K562 (cell line): ENCODE measurements around the gene GRK1. TPM values are rescaled to one million over a fixed set of nuclear protein-coding genes. Genes with fewer than 3 reads are reported as not detected.

Experiments used
- ATAC-seq: fragments of 200-7000 bp; cut with Tn5 transposase; 3 replicates; pipeline ENCODE4 v1.9.1; 2020; ENCODE audit warnings: moderate library complexity
- BruUV-seq: library from RNA; stranded (reverse); fragments of 400-500 nt; replicated peaks from 2 replicates; lab custom pipeline; 2021; lab: Mats Ljungman, UMichigan
- CTCF ChIA-PET: fragments of 300-600 bp; formaldehyde crosslinking; extraction: SDS; loops from one replicate; lab custom pipeline; 2021; ENCODE audit warnings: low intra/inter-chr PET ratio; lab: Yijun Ruan, JAX
- POLR2A ChIA-PET: fragments of 300-600, 350-650 bp; sonication (Branson Sonifier 250); formaldehyde crosslinking; extraction: SDS; loops from one replicate; lab custom pipeline; 2021; ENCODE audit warnings: antibody characterized with exemption, inconsistent platforms; lab: Yijun Ruan, JAX
- DNase-seq, 4 experiments: peaks; one replicate each; pipeline versions ENCODE4 v3.0.0 to v3.0.0-alpha.2; 2011 to 2018; ENCODE audit warnings: low spot score in 3 of 4, mixed read lengths in 3 of 4; ENCODE audit errors: extremely low read depth in 1 of 4
- FAIRE-seq: peaks from 2 replicates; lab custom pipeline; 2011; peaks lifted over from hg19 to GRCh38; lab: Jason Lieb, UNC
- H2AFZ ChIP-seq: 2 replicates; pipeline ENCODE4 v1.6.0; 2011; ENCODE audit warnings: low read depth, low read length, control low read depth, inconsistent platforms
- H3K27ac ChIP-seq: fragments of 200-600 bp; 3 replicates; pipeline ENCODE4 v1.8.0; 2011; ENCODE audit warnings: low read depth, mild to moderate bottlenecking, control low read depth, inconsistent platforms, low read length, moderate library complexity, mixed read lengths; ENCODE audit errors: extremely low read depth
- H3K27me3 ChIP-seq, 2 experiments: fragments of 300-600 bp in 1 of 2; 2 replicates in 1 of 2; 3 replicates in 1 of 2; pipeline versions ENCODE4 v1.6.0 to v1.8.0; 2011; ENCODE audit warnings: inconsistent platforms in 2 of 2, low read length in 2 of 2, mild to moderate bottlenecking in 1 of 2, mixed read lengths in 1 of 2, moderate library complexity in 1 of 2; ENCODE audit not compliant: control insufficient read depth in 2 of 2, insufficient read depth in 2 of 2
- H3K36me3 ChIP-seq: fragments of 300-600 bp; 3 replicates; pipeline ENCODE4 v1.8.0; 2011; ENCODE audit warnings: mild to moderate bottlenecking, low read length, inconsistent platforms; ENCODE audit not compliant: control insufficient read depth, insufficient read depth
- H3K4me1 ChIP-seq, 2 experiments: fragments of 200-600 bp in 1 of 2; replicated peaks in 1 of 2; 2 replicates in 1 of 2; 3 replicates in 1 of 2; pipeline versions ENCODE4 v1.5.1 to v1.8.0; 2011; ENCODE audit warnings: inconsistent platforms in 2 of 2, low read length in 2 of 2, mild to moderate bottlenecking in 1 of 2, mixed read lengths in 1 of 2, moderate library complexity in 1 of 2; ENCODE audit not compliant: control insufficient read depth in 2 of 2, insufficient read depth in 2 of 2
- H3K4me2 ChIP-seq: 2 replicates; pipeline ENCODE4 v1.6.1; 2011; ENCODE audit warnings: low read length, control low read depth, inconsistent platforms, mixed read lengths; ENCODE audit not compliant: insufficient read depth
- H3K4me3 ChIP-seq: fragments of 200-600 bp; sonication (generic), shearing (Covaris generic); 2 replicates; pipeline ENCODE4 v1.5.1; 2016; ENCODE audit warnings: control low read depth, inconsistent platforms
- H3K79me2 ChIP-seq: fragments of 200-600 bp; 3 replicates; pipeline ENCODE4 v1.8.0; 2011; ENCODE audit warnings: low read length, inconsistent platforms; ENCODE audit not compliant: control insufficient read depth, insufficient read depth
- H3K9ac ChIP-seq, 2 experiments: 2 replicates each; pipeline versions ENCODE4 v1.6.0 to v1.6.1; 2011; ENCODE audit warnings: low read depth in 2 of 2, low read length in 2 of 2, control low read depth in 1 of 2, inconsistent platforms in 1 of 2, mild to moderate bottlenecking in 1 of 2, mixed read lengths in 1 of 2; ENCODE audit not compliant: insufficient read depth in 1 of 2
- H3K9me1 ChIP-seq: one replicate; pipeline ENCODE4 v1.6.0; 2011; ENCODE audit warnings: inconsistent platforms, mild to moderate bottlenecking, low read length, moderate library complexity; ENCODE audit not compliant: control insufficient read depth, insufficient read depth
- H3K9me3 ChIP-seq: replicated peaks from 2 replicates; pipeline ENCODE4 v1.5.1; 2011; ENCODE audit warnings: low read depth, low read length, inconsistent platforms; ENCODE audit not compliant: control insufficient read depth, insufficient read depth
- H4K20me1 ChIP-seq: replicated peaks from 2 replicates; pipeline ENCODE4 v1.6.1; 2011; ENCODE audit warnings: low read length, inconsistent platforms, mixed read lengths; ENCODE audit not compliant: control insufficient read depth, insufficient read depth
- HNRNPL ChIP-seq: fragments of 200-400 bp; formaldehyde crosslinking; IDR thresholded peaks from 2 replicates; pipeline ENCODE4 v1.6.1; 2017; ENCODE audit warnings: low read depth, mild to moderate bottlenecking, low read length
- MAFK ChIP-seq: IDR thresholded peaks from 2 replicates; pipeline ENCODE4 v1.6.1; 2011; ENCODE audit warnings: low read length, improper control_type of control experiment
- PCBP2 ChIP-seq: fragments of 200-400 bp; formaldehyde crosslinking; IDR thresholded peaks from 2 replicates; pipeline ENCODE4 v1.6.1; 2018; ENCODE audit warnings: low read length, low read depth, mild to moderate bottlenecking, moderate library complexity; ENCODE audit not compliant: poor library complexity, severe bottlenecking
- PHF21A ChIP-seq: fragments of 450-650 bp; IDR thresholded peaks from 2 replicates; pipeline ENCODE4 v1.6.1; 2017; ENCODE audit warnings: low read depth, borderline replicate concordance
- U2AF1 ChIP-seq: fragments of 200-400 bp; formaldehyde crosslinking; optimal IDR thresholded peaks from 2 replicates; pipeline ENCODE3; 2017; ENCODE audit warnings: mild to moderate bottlenecking, low read depth, low read length, moderate library complexity
- ZEB2 ChIP-seq: fragments of 450-650 bp; IDR thresholded peaks from 2 replicates; pipeline ENCODE4 v1.6.1; 2016
- ZFPM2 ChIP-seq: fragments of 250-450 bp; sonication (Bioruptor Pico); IDR thresholded peaks from 2 replicates; pipeline ENCODE4 v1.5.1; 2022; ENCODE audit warnings: mild to moderate bottlenecking
- ZNF121 ChIP-seq: sonication (generic); formaldehyde crosslinking; conservative IDR thresholded peaks from 2 replicates; pipeline ENCODE4 v1.8.0; 2022; ENCODE audit warnings: missing genetic modification reagents
- ZNF23 ChIP-seq: fragments of 250-450 bp; sonication (Bioruptor Pico); IDR thresholded peaks from 2 replicates; pipeline ENCODE4 v1.4.0; 2020; ENCODE audit warnings: mild to moderate bottlenecking
- ZNF354B ChIP-seq: fragments of 250-450 bp; sonication (Bioruptor Pico); IDR thresholded peaks from 2 replicates; pipeline ENCODE4 v1.4.0; 2020
- WGBS: fragments of 100-300 bp; shearing (Covaris generic); methylation state at CpG from one replicate; pipeline ENCODE4 v1.1.6; 2016; ENCODE audit warnings: low coverage, mixed read lengths; ENCODE audit not compliant: insufficient coverage; ENCODE audit errors: missing lambda C conversion rate; 5-methylcytosine and 5-hydroxymethylcytosine counted together
- in situ Hi-C: fragments of 300-500 bp; cut with MboI; formaldehyde crosslinking; loops from 4 replicates; pipeline ENCODE4 v1.15.0; 2018; ENCODE audit warnings: inconsistent platforms, mixed read lengths
- intact Hi-C: fragments of 100-400 bp; cut with micrococcal nuclease; formaldehyde crosslinking; loops from 2 replicates; pipeline ENCODE4 v1.14.2; 2022
- polyA plus RNA-seq, 8 experiments: library from polyadenylated mRNA; depleted of rRNA in 4 of 8; stranded (reverse) in 5 of 8; unstranded in 3 of 8; fragments of >200 nt; fragmentation: Nextera tagmentation in 2 of 8; fragmentation: Illumina TruSeq in 1 of 8; extraction: Ambion mirVana in 2 of 8; extraction: Trizol in 1 of 8; gene quantifications; 2 replicates each; pipeline versions ENCODE4 v1.2.1 to v1.2.3, GENCODE V29; 2011 to 2014; ENCODE audit warnings: inconsistent platforms in 1 of 8, missing spikeins in 1 of 8
- total RNA-seq, 7 experiments: library from RNA; depleted of rRNA in 6 of 7; stranded (reverse); fragments of >200 nt in 6 of 7; fragmentation: Illumina TruSeq in 2 of 7; extraction: Trizol in 2 of 7; gene quantifications; 2 replicates each; pipeline versions ENCODE4 v1.2.1 to v1.2.3, GENCODE V29; 2011 to 2021; ENCODE audit warnings: low replicate concordance in 1 of 7

GRK1 gene
- total and polyA plus RNA-seq, 9 of the 15 experiments (the other 6 are each of a cell fraction or from before 2014, with no cell fraction given) = 0.09 TPM; not detected in 8

DNA sequence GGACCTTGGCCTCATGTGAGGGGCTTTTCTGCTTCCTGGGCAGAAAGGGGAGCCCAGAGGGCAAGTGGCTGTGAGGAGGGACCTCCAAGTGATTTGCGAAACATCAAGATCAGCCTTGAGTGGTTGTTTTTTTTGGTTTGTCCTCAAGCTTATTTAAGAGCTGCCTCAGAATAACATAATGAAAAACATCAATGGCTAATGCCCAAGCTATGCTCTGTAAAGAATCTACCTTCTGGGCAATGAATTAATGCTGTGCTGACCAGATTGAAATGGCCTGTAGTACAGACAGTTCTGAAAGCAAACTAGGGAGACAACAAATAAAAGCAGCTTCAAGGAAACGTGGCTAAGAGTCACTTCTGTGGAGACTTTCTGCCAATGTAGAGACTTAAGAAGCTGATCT, 100.3 kb downstream of the GRK1 start:
- DNase-seq (no peak), ATAC-seq (no peak), FAIRE-seq (no peak)
- Histone ChIP-seq H3K4me3 (no peak overlapping the region), H3K79me2 (no peaks in the 10 kb centered on the region), H3K9me1 (no peaks in the 10 kb centered on the region), H3K9me3 (no peaks in the 10 kb centered on the region), H2AFZ (no peak overlapping the region), H3K27ac (no peak overlapping the region), H3K9ac (no peak overlapping the region), H3K4me1 (peaks cover 4 to 11% of the 10 kb centered on the region in 2 experiments; a peak in 4 of 5 replicates), H3K4me2 (no peak overlapping the region), H4K20me1 (0 out of 2 replicates have a peak, but pooled peaks cover 5% of the 10 kb centered on the region), H3K27me3 (peaks cover 21 to 67% of the 10 kb centered on the region in 2 experiments), H3K36me3 (no peaks in the 10 kb centered on the region)
- POLR2A ChIA-PET = no interaction called here
- TF ChIP-seq ZNF121 (CRISPR knock-in tag) (no peak), HNRNPL (no peak), PCBP2 (no peak), ZEB2 (no peak), ZNF354B (CRISPR knock-in tag) (no peak), ZFPM2 (CRISPR knock-in tag) (no peak), MAFK (no peak), U2AF1 (no peak), PHF21A (no peak), ZNF23 (no peak)
- intact Hi-C loops = no loop called here
- 3% methylated on average over 2 of the region's 2 CpGs for WGBS
- CTCF ChIA-PET = no interaction called here
- in situ Hi-C loops = no loop called here
- no TSS peak for BruUV-seq
